SU-DHL-6 (cell line): ENCODE results near the gene PARL.

ENCODE experiments used
- H2AFZ ChIP-seq: fragments of 200-600 bp; sonication (generic); 2 replicates; pipeline ENCODE4 v1.6.1; 2014; ENCODE audit warnings: low read depth, mild to moderate bottlenecking, moderate library complexity, mixed read lengths, antibody characterized with exemption, low read length; ENCODE audit not compliant: severe bottlenecking
- H3F3A ChIP-seq: fragments of 200-600 bp; shearing (Covaris generic); 2 replicates; pipeline ENCODE4 v1.6.0; 2016; ENCODE audit warnings: antibody characterized with exemption, mild to moderate bottlenecking; ENCODE audit not compliant: insufficient read depth
- H3K27ac ChIP-seq: fragments of 200-600 bp; sonication (generic); 2 replicates; pipeline ENCODE4 v1.5.1; 2016; ENCODE audit warnings: low read depth, mild to moderate bottlenecking, low read length, moderate library complexity, mixed read lengths
- H3K27me3 ChIP-seq: fragments of 200-600 bp; sonication (generic), shearing (Covaris generic); 2 replicates; pipeline ENCODE4 v1.6.0; 2014; ENCODE audit warnings: mild to moderate bottlenecking, low read length
- H3K36me3 ChIP-seq: fragments of 200-600 bp; sonication (generic); 2 replicates; pipeline ENCODE4 v1.6.1; 2014; ENCODE audit warnings: mild to moderate bottlenecking, low read length, mixed read lengths
- H3K4me2 ChIP-seq: fragments of 300-600, 200-600 bp; shearing (Covaris generic), sonication (generic); 2 replicates; pipeline ENCODE4 v1.6.0; 2014; ENCODE audit warnings: low read length, low read depth, mild to moderate bottlenecking; ENCODE audit not compliant: poor library complexity, severe bottlenecking
- H3K4me3 ChIP-seq: fragments of 200-600 bp; sonication (generic); 2 replicates; pipeline ENCODE4 v1.5.1; 2014; ENCODE audit warnings: antibody characterized with exemption, low read length, mild to moderate bottlenecking, mixed read lengths; ENCODE audit not compliant: insufficient read depth, poor library complexity, severe bottlenecking
- H3K79me2 ChIP-seq: fragments of 200-600 bp; sonication (generic); 2 replicates; pipeline ENCODE4 v1.6.1; 2014; ENCODE audit warnings: mild to moderate bottlenecking, low read length, moderate library complexity; ENCODE audit not compliant: insufficient read depth
- H3K9ac ChIP-seq: fragments of 200-600 bp; sonication (generic); 2 replicates; pipeline ENCODE4 v1.7.0; 2014; ENCODE audit warnings: mild to moderate bottlenecking, low read length
- H3K9me2 ChIP-seq: fragments of 200-600 bp; sonication (generic); replicated peaks from 2 replicates; pipeline ENCODE4 v1.6.1; 2014; ENCODE audit warnings: low read length; ENCODE audit not compliant: insufficient read depth
- H3K9me3 ChIP-seq: fragments of 200-600 bp; sonication (generic); 2 replicates; pipeline ENCODE4 v1.6.1; 2014; ENCODE audit warnings: low read length, mixed read lengths; ENCODE audit not compliant: insufficient read depth
- H4K20me1 ChIP-seq: fragments of 200-600 bp; sonication (generic); 2 replicates; pipeline ENCODE4 v1.6.1; 2014; ENCODE audit warnings: low read depth, mild to moderate bottlenecking, antibody characterized with exemption, low read length, moderate library complexity, mixed read lengths
- CTCF ChIP-seq: fragments of 200-600 bp; sonication (generic); IDR thresholded peaks from one replicate; pipeline ENCODE4 v1.5.1; 2017; ENCODE audit warnings: antibody characterized with exemption, mild to moderate bottlenecking, low read length, moderate library complexity; ENCODE audit not compliant: insufficient read depth, poor library complexity, severe bottlenecking
- EZH2phosphoT487 ChIP-seq: fragments of 200-600 bp; sonication (generic), shearing (Covaris generic); conservative IDR thresholded peaks from 2 replicates; pipeline ENCODE4 v1.6.1; 2018; ENCODE audit warnings: mild to moderate bottlenecking, antibody characterized with exemption, low read length, moderate library complexity, mixed read lengths

Gene PARL

GRCh38 chr3:183807209-183807728 lies 77.4 kb downstream of the PARL start:
- Histone ChIP-seq H3K79me2 (no peaks in the 10 kb centered on the region), H3K4me3 (no peak overlapping the region), H3K27ac (no peak overlapping the region), H2AFZ (no peak overlapping the region), H3K4me2 (no peak overlapping the region), H4K20me1 (no peaks in the 10 kb centered on the region), H3K9me2 (no peaks in the 10 kb centered on the region), H3K9ac (no peak overlapping the region), H3K36me3 (peaks cover 17% of the 10 kb centered on the region; the same call in 1 of the 2 replicates), H3K9me3 (no peaks in the 10 kb centered on the region), H3K27me3 (no peaks in the 10 kb centered on the region), H3F3A (no peaks in the 10 kb centered on the region)
- TF ChIP-seq EZH2phosphoT487, result no peak
- TF ChIP-seq CTCF, result no peak

DNA sequence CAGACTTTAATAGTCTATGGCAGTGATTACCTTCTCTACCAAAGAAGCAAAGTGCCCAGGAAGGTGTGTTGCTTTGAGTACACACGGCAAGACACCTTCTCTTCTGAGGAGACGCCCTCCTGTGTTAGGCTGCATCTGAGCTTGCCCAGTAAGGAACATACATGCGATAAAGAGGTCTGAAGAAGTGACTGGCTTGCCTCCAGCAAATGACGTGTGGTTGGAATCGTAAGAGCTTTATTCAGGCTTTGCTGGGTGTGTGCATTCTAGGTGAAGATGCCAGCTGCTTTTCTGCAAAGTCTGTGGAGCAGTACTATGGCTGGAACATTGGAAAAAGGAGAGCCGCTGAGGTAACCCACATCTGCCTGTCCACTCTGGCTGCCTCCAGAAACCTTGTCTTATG lies 81.7 kb downstream of the PARL start:
- Histone ChIP-seq H3K4me2 (no peak overlapping the region), H3K9me2 (no peaks in the 10 kb centered on the region), H3K36me3 (peaks cover 27% of the 10 kb centered on the region; the same call in 1 of the 2 replicates), H3K79me2 (no peaks in the 10 kb centered on the region), H2AFZ (no peak overlapping the region), H3K9ac (no peak overlapping the region), H3K4me3 (no peak overlapping the region), H3K27ac (no peak overlapping the region), H3K27me3 (no peaks in the 10 kb centered on the region), H3F3A (no peaks in the 10 kb centered on the region), H4K20me1 (no peaks in the 10 kb centered on the region), H3K9me3 (no peaks in the 10 kb centered on the region)
- no peak for TF ChIP-seq EZH2phosphoT487
- TF ChIP-seq CTCF, result no peak

DNA sequence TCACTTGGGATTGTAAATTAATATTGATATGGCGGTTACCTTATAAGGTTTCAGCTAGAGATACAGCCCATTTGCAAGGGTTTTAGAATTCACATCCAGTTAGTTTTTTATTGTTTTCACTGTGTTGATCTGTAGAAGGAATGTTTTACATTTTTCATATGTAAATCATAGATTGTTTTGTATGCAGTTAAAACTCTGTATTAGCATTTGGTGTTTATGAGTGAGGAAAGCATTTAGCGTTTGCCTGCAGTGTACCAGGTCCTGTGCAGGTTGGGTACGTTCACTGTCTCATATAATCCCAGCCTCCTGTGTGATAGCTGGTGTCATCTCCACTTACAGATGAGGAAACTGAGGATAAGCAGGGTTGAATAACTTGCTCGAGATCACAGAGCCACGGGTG lies 83.1 kb downstream of the PARL start:
- TF ChIP-seq EZH2phosphoT487, result no peak
- no peak for TF ChIP-seq CTCF
- H4K20me1 ChIP-seq, result no peaks in the 10 kb centered on the region
- H3K4me2 ChIP-seq, result no peak overlapping the region

More for the DNA sequence above, 83.1 kb downstream of the PARL start:
- H3K27ac ChIP-seq, result no peak overlapping the region
- no peaks in the 10 kb centered on the region for H3F3A ChIP-seq
- H3K27me3 ChIP-seq, result no peaks in the 10 kb centered on the region
- no peaks in the 10 kb centered on the region for H3K9me3 ChIP-seq
- no peak overlapping the region for H3K9ac ChIP-seq
- H3K4me3 ChIP-seq, result no peak overlapping the region
- H3K9me2 ChIP-seq, result no peaks in the 10 kb centered on the region
- H3K36me3 ChIP-seq, result peaks cover 21% of the 10 kb centered on the region; the same call in 1 of the 2 replicates
- no peak overlapping the region for H2AFZ ChIP-seq
- no peaks in the 10 kb centered on the region for H3K79me2 ChIP-seq
